MCF 10A (cell line): ENCODE data around the gene C4orf51. TPM values are rescaled to one million over a fixed set of nuclear protein-coding genes. Genes with fewer than 3 reads are reported as not detected.

Experiments
- BruUV-seq: library from RNA; stranded (reverse); fragments of 400-500 nt; replicated peaks from 2 replicates; lab custom pipeline; 2021; lab: Mats Ljungman, UMichigan
- CTCF ChIA-PET: fragments of 300-600 bp; sonication (Branson Sonifier 250); formaldehyde crosslinking; extraction: SDS; loops from one replicate; lab custom pipeline; 2021; ENCODE audit warnings: antibody characterized with exemption, inconsistent platforms; lab: Yijun Ruan, JAX
- POLR2A ChIA-PET: fragments of 300-600, 350-650 bp; sonication (Branson Sonifier 250); formaldehyde crosslinking; extraction: SDS; loops from one replicate; lab custom pipeline; 2020; ENCODE audit warnings: antibody characterized with exemption, inconsistent platforms; lab: Yijun Ruan, JAX
- DNase-seq: peaks from one replicate; pipeline ENCODE4 v3.0.0-alpha.2; 2018; ENCODE audit not compliant: unreplicated experiment
- H3K27ac Mint-ChIP-seq: one replicate; pipeline ENCODE4 v1.8.0; 2022; ENCODE audit warnings: mild to moderate bottlenecking, low read depth, mixed read lengths; ENCODE audit not compliant: unreplicated experiment
- H3K27me3 Mint-ChIP-seq: one replicate; pipeline ENCODE4 v1.8.0; 2022; ENCODE audit warnings: mixed read lengths; ENCODE audit not compliant: insufficient read depth, unreplicated experiment
- H3K36me3 Mint-ChIP-seq: one replicate; pipeline ENCODE4 v1.8.0; 2022; ENCODE audit warnings: mild to moderate bottlenecking, moderate library complexity, mixed read lengths; ENCODE audit not compliant: insufficient read depth, unreplicated experiment
- H3K4me1 Mint-ChIP-seq: one replicate; pipeline ENCODE4 v1.8.0; 2022; ENCODE audit warnings: mixed read lengths; ENCODE audit not compliant: insufficient read depth, unreplicated experiment
- H3K4me3 Mint-ChIP-seq: one replicate; pipeline ENCODE4 v1.8.0; 2022; ENCODE audit warnings: mild to moderate bottlenecking, moderate library complexity, mixed read lengths; ENCODE audit not compliant: unreplicated experiment
- H3K9me3 Mint-ChIP-seq: one replicate; pipeline ENCODE4 v1.8.0; 2022; ENCODE audit warnings: mixed read lengths; ENCODE audit not compliant: unreplicated experiment
- CTCF ChIP-seq: fragments of 200-600 bp; IDR thresholded peaks from one replicate; pipeline ENCODE4 v1.8.0; 2022; ENCODE audit warnings: antibody characterized with exemption, mild to moderate bottlenecking; ENCODE audit not compliant: unreplicated experiment
- intact Hi-C: fragments of 100-400 bp; cut with micrococcal nuclease; formaldehyde crosslinking; loops from 2 replicates; pipeline ENCODE4 v1.14.1; 2022
- total RNA-seq: library from RNA; stranded (reverse); gene quantifications from 2 replicates; pipeline ENCODE4 v1.2.3, GENCODE V29; 2022

Gene C4orf51
- total RNA-seq, 1 experiment from 2014 or later: not detected

GRCh38 chr4:145755802-145756201 lies 75.9 kb downstream of the C4orf51 start:
- no peak overlapping the region for H3K27ac Mint-ChIP-seq
- H3K27me3 Mint-ChIP-seq: no peaks in the 10 kb centered on the region
- BruUV-seq: no TSS peak
- no peak for TF ChIP-seq CTCF
- H3K4me3 Mint-ChIP-seq: no peak overlapping the region
- ChIA-PET POLR2A (no interaction called here), CTCF (interaction anchor here (0.6 to 1.0 kb wide), 3 partner anchors 139 to 306 kb away, joined by 3 read pairs; no protein-coding TSS in a partner anchor)
- H3K4me1 Mint-ChIP-seq: no peaks in the 10 kb centered on the region
- H3K9me3 Mint-ChIP-seq: no peaks in the 10 kb centered on the region
- DNase-seq: no peak
- H3K36me3 Mint-ChIP-seq: peaks cover 17% of the 10 kb centered on the region
- intact Hi-C loops: no loop called here

- POLR2A ChIA-PET: no interaction called here
- CTCF ChIA-PET: interaction anchor here (0.6 to 1.0 kb wide), 3 partner anchors 140 to 305 kb away, joined by 3 read pairs; no protein-coding TSS in a partner anchor
- no peaks in the 10 kb centered on the region for H3K4me1 Mint-ChIP-seq
- H3K4me3 Mint-ChIP-seq: no peak overlapping the region
- DNase-seq: no peak
- H3K27me3 Mint-ChIP-seq: no peaks in the 10 kb centered on the region
- H3K36me3 Mint-ChIP-seq: peaks cover 22% of the 10 kb centered on the region
- H3K27ac Mint-ChIP-seq: no peak overlapping the region
- no peak for TF ChIP-seq CTCF
- no TSS peak for BruUV-seq
- no peaks in the 10 kb centered on the region for H3K9me3 Mint-ChIP-seq
- intact Hi-C loops: no loop called here
These were observed 76.3 kb downstream of the C4orf51 start for GRCh38 chr4:145756244-145756643.

GRCh38 chr4:145757188-145757587 lies 77.2 kb downstream of the C4orf51 start:
- no TSS peak for BruUV-seq
- peaks cover 26% of the 10 kb centered on the region for H3K36me3 Mint-ChIP-seq
- H3K9me3 Mint-ChIP-seq: no peaks in the 10 kb centered on the region
- TF ChIP-seq CTCF: no peak
- ChIA-PET CTCF (no interaction called here), POLR2A (no interaction called here)
- H3K4me3 Mint-ChIP-seq: no peak overlapping the region
- H3K4me1 Mint-ChIP-seq: no peaks in the 10 kb centered on the region
- H3K27me3 Mint-ChIP-seq: no peaks in the 10 kb centered on the region
- DNase-seq: no peak
- H3K27ac Mint-ChIP-seq: no peak overlapping the region
- intact Hi-C loops: no loop called here

GRCh38 chr4:145760176-145760575 lies 80.2 kb downstream of the C4orf51 start:
- ChIA-PET CTCF (interaction anchor here (1.3 kb wide), 1 partner anchor 21 kb away, joined by 4 read pairs; no protein-coding TSS in a partner anchor), POLR2A (no interaction called here)
- Mint-ChIP-seq H3K9me3 (no peaks in the 10 kb centered on the region), H3K27ac (no peak overlapping the region), H3K4me1 (no peaks in the 10 kb centered on the region), H3K27me3 (no peaks in the 10 kb centered on the region), H3K36me3 (peaks cover 49% of the 10 kb centered on the region), H3K4me3 (no peak overlapping the region)
- no TSS peak for BruUV-seq
- no peak for DNase-seq
- intact Hi-C loops: no loop called here
- no peak for TF ChIP-seq CTCF
